ENCODE measurements around the gene DCLK1. TPM values are rescaled to one million over a fixed set of nuclear protein-coding genes. Genes with fewer than 3 reads are reported as not detected.
"Not testable (repeated sequence)": the region's sequence is repeated elsewhere in the genome, so short reads cannot be mapped to it uniquely, and the experiment has no call there.

The DCLK1 gene
- total and polyA plus RNA-seq, 10 of the 15 experiments (the other 5 are each of a cell fraction or from before 2014, with no cell fraction given) = not detected

- RAD21 ChIA-PET (ENCODE audit: unreplicated experiment); H3K4me2 ChIP-seq (ENCODE audit: control insufficient read depth, insufficient read depth); H3K27ac ChIP-seq (ENCODE audit: control insufficient read depth, insufficient read depth); DNase-seq (ENCODE audit: low read depth, low spot score); H3K79me2 ChIP-seq (ENCODE audit: control insufficient read depth, insufficient read depth, low read length); BruUV-seq (replicated peaks); POLR2A ChIA-PET; H3K9me3 ChIP-seq (replicated peaks; ENCODE audit: control insufficient read depth, insufficient read depth, low read length); in situ Hi-C loops (cut with MboI); H3K4me1 ChIP-seq (ENCODE audit: control insufficient read depth, insufficient read depth, low read length); H3K27me3 ChIP-seq (replicated peaks in 1 of 2; ENCODE audit: control insufficient read depth in 2 of 2, insufficient read depth in 2 of 2, low read length in 1 of 2); H4K20me1 ChIP-seq (ENCODE audit: control insufficient read depth, insufficient read depth); H2AFZ ChIP-seq (ENCODE audit: control insufficient read depth, low read depth, low read length); SMC1A ChIA-PET (ENCODE audit: uncharacterized antibody, unreplicated experiment); H3K36me3 ChIP-seq (ENCODE audit: control insufficient read depth in 2 of 2, insufficient read depth in 2 of 2, low read length in 1 of 2); ATAC-seq; FAIRE-seq; intact Hi-C loops (cut with micrococcal nuclease; ENCODE audit: unreplicated experiment); CTCF ChIA-PET; H3K9ac ChIP-seq (ENCODE audit: control insufficient read depth, insufficient read depth, low read length); H3K4me3 ChIP-seq: not testable (repeated sequence)
- WGBS (ENCODE audit: insufficient coverage, insufficient replicate concordance, low lambda C conversion rate, missing lambda C conversion rate) = 23% methylated on average over 5 of the region's 5 CpGs
Observed at GRCh38 chr13:36101907-36102306, 29.3 kb downstream of the DCLK1 start.

GRCh38 chr13:36101157-36101556 lies 30.0 kb downstream of the DCLK1 start:
- Histone ChIP-seq H3K4me3 (no peak overlapping the region), H4K20me1 (ENCODE audit: control insufficient read depth, insufficient read depth) (no peaks in the 10 kb centered on the region), H2AFZ (ENCODE audit: control insufficient read depth, low read depth, low read length) (no peak overlapping the region), H3K9me3 (replicated peaks; ENCODE audit: control insufficient read depth, insufficient read depth, low read length) (no peaks in the 10 kb centered on the region; the same call in 2 of the 3 replicates), H3K79me2 (ENCODE audit: control insufficient read depth, insufficient read depth, low read length) (no peaks in the 10 kb centered on the region), H3K4me2 (ENCODE audit: control insufficient read depth, insufficient read depth) (no peak overlapping the region), H3K9ac (ENCODE audit: control insufficient read depth, insufficient read depth, low read length) (no peak overlapping the region), H3K4me1 (ENCODE audit: control insufficient read depth, insufficient read depth, low read length) (no peaks in the 10 kb centered on the region), H3K27me3 (replicated peaks in 1 of 2; ENCODE audit: control insufficient read depth in 2 of 2, insufficient read depth in 2 of 2, low read length in 1 of 2) (no peaks in the 10 kb centered on the region), H3K27ac (ENCODE audit: control insufficient read depth, insufficient read depth) (no peak overlapping the region), H3K36me3 (ENCODE audit: control insufficient read depth in 2 of 2, insufficient read depth in 2 of 2, low read length in 1 of 2) (no peaks in the 10 kb centered on the region)
- 48% methylated on average over 9 of the region's 9 CpGs for WGBS (ENCODE audit: insufficient coverage, insufficient replicate concordance, low lambda C conversion rate, missing lambda C conversion rate)
- DNase-seq (ENCODE audit: low read depth, low spot score) = no peak
- ChIA-PET POLR2A (no interaction called here), RAD21 (ENCODE audit: unreplicated experiment) (no interaction called here), CTCF (interaction anchor here (0.7 kb wide), 1 partner anchor 42 kb away, joined by 3 read pairs; no protein-coding TSS in a partner anchor), SMC1A (ENCODE audit: uncharacterized antibody, unreplicated experiment) (no interaction called here)
- BruUV-seq (replicated peaks) = no TSS peak
- FAIRE-seq = no peak
- intact Hi-C loops (cut with micrococcal nuclease; ENCODE audit: unreplicated experiment) (no loop called here), in situ Hi-C loops (cut with MboI) (no loop called here)
- ATAC-seq = no peak
- TF ChIP-seq ZNF217 (IDR thresholded peaks at IDR 0.05) (no peak), PAX8 (IDR thresholded peaks at IDR 0.05) (no peak), MTA2 (IDR thresholded peaks at IDR 0.05; ENCODE audit: low read depth) (no peak), POLR2AphosphoS5 (IDR thresholded peaks at IDR 0.05; ENCODE audit: low read length) (no peak), NFXL1 (IDR thresholded peaks at IDR 0.05; ENCODE audit: borderline replicate concordance) (no peak), EGR1 (IDR thresholded peaks at IDR 0.05; ENCODE audit: borderline replicate concordance in 1 of 2, low read depth in 2 of 2, low read length in 2 of 2) (no peak), KDM1A (IDR thresholded peaks at IDR 0.05; ENCODE audit: borderline replicate concordance) (no peak), HDAC2 (IDR thresholded peaks at IDR 0.05) (no peak), ZBTB11 (CRISPR knock-in tag; IDR thresholded peaks at IDR 0.05) (no peak), IRF4 (IDR thresholded peaks at IDR 0.05; ENCODE audit: low read depth, low read length) (no peak), ELK1 (IDR thresholded peaks at IDR 0.05; ENCODE audit: low read depth, low read length) (no peak), NFIC (IDR thresholded peaks at IDR 0.05; ENCODE audit: low read depth, low read length) (no peak)
